Measurements from ENCODE around the gene ATP8A1. TPM values are rescaled to one million over a fixed set of nuclear protein-coding genes. Genes with fewer than 3 reads are reported as not detected.
"Not testable (repeated sequence)": the region's sequence is repeated elsewhere in the genome, so short reads cannot be mapped to it uniquely, and the experiment has no call there.

Gene ATP8A1
- total RNA-seq, 1 donor from 2014 or later = 278 TPM

DNA sequence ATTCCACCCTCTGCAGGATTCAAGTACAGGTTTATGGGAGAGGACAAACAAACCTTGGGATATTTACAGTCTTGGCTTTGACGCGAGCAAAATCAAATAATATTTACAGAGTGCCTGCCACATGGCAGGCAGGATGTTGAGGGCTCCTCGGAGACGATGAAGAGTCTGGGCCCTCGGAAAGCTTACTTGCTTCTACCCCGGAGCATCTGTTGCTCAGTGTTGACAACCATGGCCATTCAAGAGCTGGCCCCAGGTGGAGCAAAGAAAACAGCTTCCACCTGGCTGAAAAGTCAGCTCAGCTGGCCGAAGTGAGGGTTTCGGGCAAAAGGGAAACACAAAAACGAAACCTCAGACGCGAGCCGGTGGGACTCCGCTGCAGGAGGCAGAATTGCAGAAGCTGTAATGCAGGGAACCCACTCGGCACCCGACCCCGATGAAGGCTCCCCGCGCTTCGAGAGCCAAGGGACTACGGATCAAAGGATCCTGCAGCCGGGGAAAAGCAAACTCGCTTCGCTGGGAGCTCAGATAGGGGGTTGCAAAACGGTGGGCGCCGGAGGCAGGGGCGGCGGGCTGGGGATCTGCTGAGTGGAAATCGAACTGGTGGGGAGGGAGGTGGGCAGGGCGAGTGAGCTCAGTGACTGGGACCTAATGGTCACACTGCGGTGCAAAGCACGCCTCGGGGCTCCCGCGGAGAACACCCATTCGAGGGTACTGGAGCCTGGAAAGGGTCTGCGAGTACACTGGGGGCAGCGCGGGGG, 805 bp downstream of the ATP8A1 start:
- peaks cover 17% of the 10 kb centered on the region for H3K27me3 Mint-ChIP-seq (ENCODE audit: unreplicated experiment)
- peak overlapping the region; percentile 97 for H3K4me3 Mint-ChIP-seq (ENCODE audit: unreplicated experiment)
- H3K9me3 Mint-ChIP-seq (ENCODE audit: unreplicated experiment) = peaks cover 22% of the 10 kb centered on the region
- H3K4me1 Mint-ChIP-seq (ENCODE audit: low read depth, unreplicated experiment) = peaks cover 47% of the 10 kb centered on the region
- peak overlapping the region; percentile 93 for H3K27ac Mint-ChIP-seq (ENCODE audit: unreplicated experiment)
- DNase-seq = peak; percentile 75
- peaks cover 22% of the 10 kb centered on the region for H3K36me3 Mint-ChIP-seq (ENCODE audit: unreplicated experiment)
- TF ChIP-seq CTCF (IDR thresholded peaks at IDR 0.05; ENCODE audit: partially characterized antibody, unreplicated experiment) = no peak

DNA sequence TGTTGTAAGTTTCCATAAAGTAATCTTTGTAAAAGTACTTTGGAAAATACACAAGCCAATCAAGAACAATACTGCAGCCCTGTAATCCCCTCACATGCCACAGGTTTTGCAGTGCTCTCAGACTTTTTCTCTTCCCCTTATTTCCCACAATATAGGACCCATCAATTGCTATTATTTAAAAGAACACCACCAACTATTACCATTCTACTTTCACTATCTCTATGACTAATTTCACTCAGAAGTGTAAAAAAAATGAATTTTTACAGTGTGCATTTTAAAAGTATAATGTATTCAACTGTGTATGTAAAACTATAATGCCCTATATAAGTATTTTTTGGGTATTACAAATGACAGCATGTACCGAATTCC, 1.7 kb downstream of the ATP8A1 start:
- H3K4me1 Mint-ChIP-seq (ENCODE audit: low read depth, unreplicated experiment) = peaks cover 47% of the 10 kb centered on the region
- H3K4me3 Mint-ChIP-seq (ENCODE audit: unreplicated experiment) = peak overlapping the region; percentile 97
- peak overlapping the region; percentile 93 for H3K27ac Mint-ChIP-seq (ENCODE audit: unreplicated experiment)
- peaks cover 31% of the 10 kb centered on the region for H3K36me3 Mint-ChIP-seq (ENCODE audit: unreplicated experiment)
- no peak for DNase-seq
- H3K27me3 Mint-ChIP-seq (ENCODE audit: unreplicated experiment) = peaks cover 20% of the 10 kb centered on the region
- TF ChIP-seq CTCF (IDR thresholded peaks at IDR 0.05; ENCODE audit: partially characterized antibody, unreplicated experiment) = no peak
- peaks cover 23% of the 10 kb centered on the region for H3K9me3 Mint-ChIP-seq (ENCODE audit: unreplicated experiment)

GRCh38 chr4:42654631-42655268, 2.2 kb downstream of the ATP8A1 start:
- peaks cover 24% of the 10 kb centered on the region for H3K9me3 Mint-ChIP-seq (ENCODE audit: unreplicated experiment)
- peaks cover 47% of the 10 kb centered on the region for H3K4me1 Mint-ChIP-seq (ENCODE audit: low read depth, unreplicated experiment)
- peaks cover 20% of the 10 kb centered on the region for H3K27me3 Mint-ChIP-seq (ENCODE audit: unreplicated experiment)
- peak overlapping the region; percentile 93 for H3K27ac Mint-ChIP-seq (ENCODE audit: unreplicated experiment)
- no peak for DNase-seq
- no peak for TF ChIP-seq CTCF (IDR thresholded peaks at IDR 0.05; ENCODE audit: partially characterized antibody, unreplicated experiment)
- peak overlapping the region; percentile 97 for H3K4me3 Mint-ChIP-seq (ENCODE audit: unreplicated experiment)
- H3K36me3 Mint-ChIP-seq (ENCODE audit: unreplicated experiment) = peaks cover 36% of the 10 kb centered on the region

DNA sequence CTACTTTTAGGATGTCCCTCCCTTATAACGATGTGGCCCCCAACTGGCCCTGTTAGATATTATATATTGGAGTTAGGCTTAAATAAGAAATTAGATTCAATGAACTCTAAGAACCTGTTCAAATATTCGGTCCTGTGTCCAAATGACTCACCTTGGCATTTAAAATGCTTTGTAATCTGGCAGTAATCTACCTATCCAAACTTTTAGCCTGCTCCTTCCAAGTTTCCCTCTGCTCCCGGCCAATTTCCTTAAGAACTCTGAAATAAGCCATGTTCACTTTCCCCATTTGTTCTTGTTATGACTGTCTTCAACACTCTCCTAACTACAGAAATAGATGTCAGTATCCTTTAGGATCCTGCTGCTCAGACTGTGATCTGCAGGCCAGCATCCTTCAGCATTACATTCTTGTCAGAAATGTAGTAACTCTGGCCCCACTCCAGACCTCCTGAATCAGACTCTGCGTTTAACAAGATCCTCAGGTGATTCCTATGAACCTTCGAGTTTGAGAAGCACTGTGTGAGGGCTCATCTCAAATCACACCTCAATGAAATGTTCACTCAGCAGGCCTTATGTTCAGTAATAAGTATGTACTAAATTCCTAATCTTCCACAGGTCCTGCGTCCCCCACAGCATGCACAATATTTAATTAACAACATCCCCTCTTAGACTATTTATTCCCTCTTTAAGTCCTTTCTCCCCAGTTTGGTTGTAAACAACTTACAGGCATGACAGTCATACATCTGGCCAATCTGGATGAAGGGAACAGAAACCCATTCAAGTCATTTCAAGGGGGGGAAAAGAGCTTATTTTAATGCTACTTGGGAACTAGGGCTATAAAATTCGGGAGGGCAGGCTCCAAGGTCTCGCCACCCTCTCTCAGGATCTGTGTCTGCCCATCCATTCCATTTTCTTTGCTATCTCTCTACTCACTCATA, 3.0 kb downstream of the ATP8A1 start:
- no peak for TF ChIP-seq CTCF (IDR thresholded peaks at IDR 0.05; ENCODE audit: partially characterized antibody, unreplicated experiment)
- H3K27ac Mint-ChIP-seq (ENCODE audit: unreplicated experiment) = peak overlapping the region; percentile 93

GRCh38 chr4:42652529-42653231, 4.2 kb downstream of the ATP8A1 start:
- Mint-ChIP-seq H3K4me1 (ENCODE audit: low read depth, unreplicated experiment) (peaks cover 42% of the 10 kb centered on the region), H3K4me3 (ENCODE audit: unreplicated experiment) (peak overlapping the region; percentile 97), H3K36me3 (ENCODE audit: unreplicated experiment) (peaks cover 39% of the 10 kb centered on the region), H3K27ac (ENCODE audit: unreplicated experiment) (peak overlapping the region; percentile 6), H3K27me3 (ENCODE audit: unreplicated experiment) (peaks cover 20% of the 10 kb centered on the region), H3K9me3 (ENCODE audit: unreplicated experiment) (peaks cover 22% of the 10 kb centered on the region)
- not testable (repeated sequence) for DNase-seq

More for the DNA sequence above, 3.0 kb downstream of the ATP8A1 start:
- peak overlapping the region; percentile 97 for H3K4me3 Mint-ChIP-seq (ENCODE audit: unreplicated experiment)
- H3K36me3 Mint-ChIP-seq (ENCODE audit: unreplicated experiment) = peaks cover 39% of the 10 kb centered on the region
- H3K27me3 Mint-ChIP-seq (ENCODE audit: unreplicated experiment) = peaks cover 20% of the 10 kb centered on the region
- no peak for DNase-seq
- H3K9me3 Mint-ChIP-seq (ENCODE audit: unreplicated experiment) = peaks cover 24% of the 10 kb centered on the region
- H3K4me1 Mint-ChIP-seq (ENCODE audit: low read depth, unreplicated experiment) = peaks cover 47% of the 10 kb centered on the region
